ENCODE results near the gene DDX54.
"Not testable (repeated sequence)": the region's sequence is repeated elsewhere in the genome, so short reads cannot be mapped to it uniquely, and the experiment has no call there.

Gene DDX54

DNA sequence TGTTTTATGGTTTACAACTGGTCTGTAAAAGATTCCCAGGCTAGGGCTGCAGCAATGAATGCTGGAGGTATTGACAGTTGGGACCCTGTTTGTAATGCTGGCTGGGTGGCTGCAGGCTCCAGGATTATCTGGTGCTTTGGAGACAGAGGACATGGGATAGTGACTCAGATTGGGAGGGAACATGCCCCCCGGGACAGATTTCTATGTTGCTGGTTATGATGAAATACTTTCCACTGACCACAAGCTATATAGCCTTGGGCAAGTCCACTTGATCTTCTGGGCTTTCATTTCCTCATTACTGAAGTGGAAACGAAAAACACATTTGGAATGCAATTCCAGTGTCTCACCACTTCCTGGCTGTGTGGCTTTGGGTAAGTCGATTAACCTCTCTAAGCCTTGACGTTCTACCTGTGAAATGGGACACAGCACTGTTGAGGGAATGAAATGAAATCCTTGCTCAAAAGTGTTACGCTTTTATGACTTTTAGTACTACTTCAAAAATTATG, 29.7 kb upstream of the DDX54 start:
- H3K4me1 ChIP-seq (ENCODE audit: control insufficient read depth, insufficient read depth, low read length, unreplicated experiment), result peaks cover 41% of the 10 kb centered on the region
- H3K4me3 ChIP-seq (ENCODE audit: low read depth, low read length), result 0 out of 2 replicates have a peak overlapping the region, but pooled peaks have one; percentile 4
- H3K79me2 ChIP-seq (ENCODE audit: control insufficient read depth, insufficient read depth, low read length, unreplicated experiment), result no peaks in the 10 kb centered on the region
- H2AFZ ChIP-seq (ENCODE audit: low read length, unreplicated experiment), result no peak overlapping the region
- H3K27ac ChIP-seq (ENCODE audit: low read depth, low read length), result peak overlapping the region; percentile 91
- H3K36me3 ChIP-seq (ENCODE audit: insufficient read depth, low read length), result no peaks in the 10 kb centered on the region
- H3K27me3 ChIP-seq (ENCODE audit: insufficient read depth, low read length), result no peaks in the 10 kb centered on the region

DNA sequence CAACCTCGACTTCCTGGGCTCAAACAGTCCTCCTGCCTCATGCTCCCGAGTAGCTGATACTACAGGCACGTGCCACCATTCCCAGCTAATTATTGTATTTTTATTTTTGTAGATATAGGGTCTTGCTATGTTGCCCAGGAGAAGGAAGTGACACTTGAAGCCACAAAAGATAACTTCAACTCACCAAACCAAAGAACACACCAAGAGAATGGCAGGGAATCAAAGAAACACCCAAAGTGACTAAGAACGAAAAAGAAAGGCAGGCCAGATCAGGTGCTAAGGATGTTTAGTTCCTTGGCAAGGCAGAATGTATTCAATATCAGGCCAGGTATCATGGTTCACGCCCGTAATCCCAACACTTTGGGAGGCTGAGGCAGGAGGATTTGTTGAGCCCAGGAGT, 25.9 kb upstream of the DDX54 start:
- no peaks in the 10 kb centered on the region for H3K27me3 ChIP-seq (ENCODE audit: insufficient read depth, low read length)
- peaks cover 25% of the 10 kb centered on the region for H3K4me1 ChIP-seq (ENCODE audit: control insufficient read depth, insufficient read depth, low read length, unreplicated experiment)
- H3K4me3 ChIP-seq (ENCODE audit: low read depth, low read length), result no peak overlapping the region
- H3K79me2 ChIP-seq (ENCODE audit: control insufficient read depth, insufficient read depth, low read length, unreplicated experiment), result no peaks in the 10 kb centered on the region
- no peak overlapping the region for H2AFZ ChIP-seq (ENCODE audit: low read length, unreplicated experiment)
- no peaks in the 10 kb centered on the region for H3K36me3 ChIP-seq (ENCODE audit: insufficient read depth, low read length)
- H3K27ac ChIP-seq (ENCODE audit: low read depth, low read length), result no peak overlapping the region

DNA sequence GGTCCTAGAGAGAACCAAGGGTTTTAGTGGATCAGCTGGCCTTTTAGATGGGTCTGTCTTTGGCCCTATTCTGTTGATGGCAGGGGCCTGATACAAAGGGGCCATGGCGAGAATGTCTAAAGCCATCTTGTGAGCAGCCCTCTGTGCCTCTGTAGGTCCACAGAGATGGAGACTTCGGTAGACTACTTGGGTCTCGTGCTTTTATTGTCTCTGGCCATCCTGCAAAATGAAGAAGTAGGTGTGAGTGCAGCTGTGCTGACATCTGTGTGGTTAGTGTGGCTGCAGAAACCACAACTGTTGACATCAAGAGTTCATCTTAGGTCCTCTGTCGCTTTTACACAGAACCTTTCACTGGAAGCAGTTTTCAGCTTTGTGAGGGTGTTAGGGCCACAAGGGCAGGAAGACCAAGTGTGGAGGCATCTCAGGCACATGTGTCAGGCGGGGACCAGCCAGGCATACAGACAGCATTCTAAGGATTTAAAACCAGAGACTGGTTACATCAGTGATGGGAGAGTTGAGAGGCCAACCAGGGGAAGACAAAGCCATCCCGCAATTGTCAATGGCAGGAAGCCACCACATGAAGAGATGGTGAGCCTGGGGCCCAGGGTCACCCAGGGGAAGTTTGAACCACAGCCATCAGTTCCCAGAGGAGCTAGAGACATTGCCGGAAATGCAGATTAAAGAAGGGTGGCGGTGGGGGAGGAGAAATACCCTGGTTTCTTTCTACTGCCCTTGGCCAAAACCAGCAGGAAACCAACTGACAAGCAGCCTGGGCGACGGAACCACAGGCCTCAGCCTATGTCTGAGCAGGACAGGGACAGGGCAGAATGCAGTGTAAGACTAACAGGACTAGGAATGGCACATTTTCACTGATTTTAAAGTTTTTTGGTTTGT, 23.0 kb upstream of the DDX54 start:
- Histone ChIP-seq H3K27ac (ENCODE audit: low read depth, low read length) (no peak overlapping the region), H3K4me1 (ENCODE audit: control insufficient read depth, insufficient read depth, low read length, unreplicated experiment) (no peaks in the 10 kb centered on the region), H3K36me3 (ENCODE audit: insufficient read depth, low read length) (no peaks in the 10 kb centered on the region), H3K79me2 (ENCODE audit: control insufficient read depth, insufficient read depth, low read length, unreplicated experiment) (no peaks in the 10 kb centered on the region), H3K4me3 (ENCODE audit: low read depth, low read length) (no peak overlapping the region), H2AFZ (ENCODE audit: low read length, unreplicated experiment) (no peak overlapping the region), H3K27me3 (ENCODE audit: insufficient read depth, low read length) (no peaks in the 10 kb centered on the region)

DNA sequence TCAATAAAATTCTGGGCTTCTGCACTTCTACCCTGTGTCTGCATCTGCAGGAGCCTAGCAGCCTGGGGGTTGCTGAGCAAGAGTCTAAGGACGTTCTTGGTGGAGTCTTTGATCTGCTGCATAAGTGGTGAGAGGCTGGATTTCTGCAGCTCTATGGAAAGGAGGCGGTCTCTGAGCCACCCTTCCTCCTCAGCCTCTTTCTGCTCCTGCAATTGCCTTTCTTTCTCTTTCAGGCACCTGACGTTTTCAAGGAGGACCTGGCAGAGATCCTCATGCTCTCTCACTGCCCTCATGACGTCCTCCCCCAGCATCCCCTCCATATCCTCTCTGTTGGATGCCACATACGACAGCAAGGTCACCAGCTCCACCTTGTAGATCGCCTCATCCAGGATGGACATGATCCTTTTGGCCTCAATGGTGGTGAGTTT, 22.3 kb upstream of the DDX54 start:
- Histone ChIP-seq H3K36me3 (ENCODE audit: insufficient read depth, low read length) (no peaks in the 10 kb centered on the region), H3K4me1 (ENCODE audit: control insufficient read depth, insufficient read depth, low read length, unreplicated experiment) (no peaks in the 10 kb centered on the region), H2AFZ (ENCODE audit: low read length, unreplicated experiment) (no peak overlapping the region), H3K79me2 (ENCODE audit: control insufficient read depth, insufficient read depth, low read length, unreplicated experiment) (no peaks in the 10 kb centered on the region), H3K4me3 (ENCODE audit: low read depth, low read length) (no peak overlapping the region), H3K27me3 (ENCODE audit: insufficient read depth, low read length) (no peaks in the 10 kb centered on the region), H3K27ac (ENCODE audit: low read depth, low read length) (no peak overlapping the region)

DNA sequence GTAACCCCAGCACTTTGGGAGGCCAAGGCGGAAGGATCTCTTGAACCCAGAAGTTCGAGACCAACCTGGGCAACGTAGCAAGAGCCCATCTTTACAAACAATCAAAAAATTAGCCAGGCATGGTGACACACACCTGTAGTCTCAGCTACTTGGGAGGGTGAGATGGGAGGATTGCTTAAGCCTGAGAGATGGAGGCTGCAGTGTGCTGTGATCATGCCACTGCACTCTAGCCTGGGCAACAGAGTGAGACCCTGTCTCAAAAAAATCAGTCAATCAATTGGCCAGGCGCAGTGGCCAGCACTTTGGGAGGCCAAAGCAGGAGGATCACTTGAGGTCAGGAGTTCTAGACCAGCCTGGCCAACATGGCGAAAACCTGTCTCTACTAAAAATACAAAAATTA, 21.5 kb upstream of the DDX54 start:
- H3K36me3 ChIP-seq (ENCODE audit: insufficient read depth, low read length); H3K4me3 ChIP-seq (ENCODE audit: low read depth, low read length); H3K79me2 ChIP-seq (ENCODE audit: control insufficient read depth, insufficient read depth, low read length, unreplicated experiment); H3K27me3 ChIP-seq (ENCODE audit: insufficient read depth, low read length); H3K27ac ChIP-seq (ENCODE audit: low read depth, low read length); H2AFZ ChIP-seq (ENCODE audit: low read length, unreplicated experiment); H3K4me1 ChIP-seq (ENCODE audit: control insufficient read depth, insufficient read depth, low read length, unreplicated experiment): not testable (repeated sequence)

DNA sequence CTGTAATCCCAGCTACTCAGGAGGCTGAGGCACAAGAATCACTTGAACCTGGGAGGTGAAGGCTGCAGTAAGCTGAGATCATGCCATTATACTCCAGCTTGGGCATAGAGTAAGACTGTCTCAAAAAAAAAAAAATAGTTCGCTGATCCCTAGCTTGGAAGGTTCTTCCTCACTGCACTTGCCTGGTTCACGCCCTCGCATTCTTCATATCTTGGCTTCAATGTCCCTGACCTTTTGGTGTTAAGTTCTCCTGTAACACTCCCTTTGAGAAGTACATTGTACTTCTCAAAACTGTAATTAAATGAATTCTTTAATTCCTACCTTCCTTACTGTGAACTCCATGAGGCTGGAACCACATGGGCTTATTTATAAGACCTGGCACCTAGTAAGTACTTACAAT, 19.5 kb upstream of the DDX54 start:
- no peaks in the 10 kb centered on the region for H3K4me1 ChIP-seq (ENCODE audit: control insufficient read depth, insufficient read depth, low read length, unreplicated experiment)
- no peaks in the 10 kb centered on the region for H3K36me3 ChIP-seq (ENCODE audit: insufficient read depth, low read length)
- H3K79me2 ChIP-seq (ENCODE audit: control insufficient read depth, insufficient read depth, low read length, unreplicated experiment), result no peaks in the 10 kb centered on the region
- H3K27me3 ChIP-seq (ENCODE audit: insufficient read depth, low read length), result no peaks in the 10 kb centered on the region
- no peak overlapping the region for H3K4me3 ChIP-seq (ENCODE audit: low read depth, low read length)
- no peak overlapping the region for H3K27ac ChIP-seq (ENCODE audit: low read depth, low read length)
- no peak overlapping the region for H2AFZ ChIP-seq (ENCODE audit: low read length, unreplicated experiment)

DNA sequence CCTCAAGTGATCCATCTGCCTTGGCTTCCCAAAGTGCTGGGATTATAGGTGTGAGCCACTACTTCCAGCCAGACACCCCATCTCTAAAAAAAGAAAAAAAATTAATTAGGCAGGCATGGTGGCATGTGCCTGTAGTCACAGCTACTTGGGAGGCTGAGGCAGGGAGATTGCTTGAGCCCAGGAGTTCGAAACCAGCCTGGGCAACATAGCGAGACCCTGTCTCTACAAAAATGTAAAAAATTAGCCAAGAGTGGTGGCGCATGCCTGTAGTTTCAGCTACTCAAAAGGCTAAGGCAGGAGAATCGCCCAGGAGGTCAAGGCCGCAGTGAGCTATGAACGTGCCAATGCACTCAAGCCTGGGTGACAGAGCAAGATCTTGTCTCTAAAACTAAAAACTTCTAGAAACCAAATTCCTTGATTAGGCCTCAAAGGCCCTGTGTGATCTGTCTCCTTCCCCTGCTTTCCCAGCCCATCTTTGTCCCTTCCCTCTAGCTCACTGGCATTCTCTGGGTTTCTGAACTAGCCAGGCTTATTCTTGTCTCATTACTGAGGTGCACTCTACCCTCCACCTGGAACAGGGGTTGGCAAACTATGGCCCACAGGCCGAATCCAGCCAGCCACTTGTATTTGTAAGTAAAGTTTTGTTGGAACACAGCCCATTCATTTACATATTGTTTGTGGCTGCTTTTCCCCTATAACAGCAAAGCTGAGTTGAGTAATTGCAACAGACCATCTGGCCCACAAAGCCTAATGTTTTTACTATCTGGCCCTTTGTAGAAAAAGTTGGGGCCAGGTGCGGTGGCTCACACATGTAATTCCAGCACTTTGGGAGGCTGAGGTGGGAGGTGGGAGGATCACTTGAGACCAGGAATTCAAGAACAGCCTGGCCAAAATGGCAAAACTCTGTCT, 18.8 kb upstream of the DDX54 start:
- no peak overlapping the region for H2AFZ ChIP-seq (ENCODE audit: low read length, unreplicated experiment)
- H3K4me1 ChIP-seq (ENCODE audit: control insufficient read depth, insufficient read depth, low read length, unreplicated experiment), result no peaks in the 10 kb centered on the region
- H3K36me3 ChIP-seq (ENCODE audit: insufficient read depth, low read length), result no peaks in the 10 kb centered on the region
- no peak overlapping the region for H3K27ac ChIP-seq (ENCODE audit: low read depth, low read length)
- H3K27me3 ChIP-seq (ENCODE audit: insufficient read depth, low read length), result no peaks in the 10 kb centered on the region
- no peaks in the 10 kb centered on the region for H3K79me2 ChIP-seq (ENCODE audit: control insufficient read depth, insufficient read depth, low read length, unreplicated experiment)
- no peak overlapping the region for H3K4me3 ChIP-seq (ENCODE audit: low read depth, low read length)

DNA sequence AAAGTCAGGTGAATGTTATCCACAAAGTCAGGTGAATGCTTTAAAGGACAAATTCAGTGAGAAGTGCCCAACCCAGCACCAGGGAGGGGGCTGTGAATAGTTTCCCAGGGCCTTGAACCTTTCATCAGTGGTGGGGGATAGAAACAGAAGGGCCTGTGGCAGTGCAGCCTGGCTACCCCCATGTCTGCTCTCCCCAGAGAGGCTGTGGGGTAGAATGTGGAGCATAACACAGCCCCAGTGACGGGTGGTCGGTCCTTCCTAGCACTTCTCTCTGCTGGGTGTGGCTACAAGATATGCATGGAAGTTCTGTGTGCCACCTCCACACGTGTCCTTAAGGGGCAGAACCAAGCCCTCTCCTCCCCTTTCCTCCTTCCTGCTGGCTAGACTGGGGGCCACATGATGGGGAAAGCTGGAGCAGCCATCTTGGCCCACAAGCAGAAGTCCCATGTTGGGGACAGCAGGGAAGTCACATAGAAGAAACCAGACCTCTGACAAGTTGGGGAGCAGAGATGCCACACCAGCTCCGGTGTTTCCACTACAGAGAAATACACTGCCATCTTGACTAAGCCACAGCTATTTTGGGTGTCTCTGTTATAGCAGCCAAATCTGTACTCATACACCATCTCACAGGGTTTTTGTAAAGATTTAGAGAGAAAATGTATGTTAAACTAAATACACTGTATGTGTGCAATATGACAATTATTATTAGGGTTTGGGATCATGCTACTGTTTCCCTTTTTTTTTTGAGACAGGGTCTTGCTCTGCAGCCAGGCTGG, 17.2 kb upstream of the DDX54 start:
- H3K27me3 ChIP-seq (ENCODE audit: insufficient read depth, low read length), result no peaks in the 10 kb centered on the region
- H3K27ac ChIP-seq (ENCODE audit: low read depth, low read length), result no peak overlapping the region
- no peaks in the 10 kb centered on the region for H3K4me1 ChIP-seq (ENCODE audit: control insufficient read depth, insufficient read depth, low read length, unreplicated experiment)
- H3K79me2 ChIP-seq (ENCODE audit: control insufficient read depth, insufficient read depth, low read length, unreplicated experiment), result no peaks in the 10 kb centered on the region
- no peak overlapping the region for H2AFZ ChIP-seq (ENCODE audit: low read length, unreplicated experiment)
- no peak overlapping the region for H3K4me3 ChIP-seq (ENCODE audit: low read depth, low read length)
- H3K36me3 ChIP-seq (ENCODE audit: insufficient read depth, low read length), result no peaks in the 10 kb centered on the region

DNA sequence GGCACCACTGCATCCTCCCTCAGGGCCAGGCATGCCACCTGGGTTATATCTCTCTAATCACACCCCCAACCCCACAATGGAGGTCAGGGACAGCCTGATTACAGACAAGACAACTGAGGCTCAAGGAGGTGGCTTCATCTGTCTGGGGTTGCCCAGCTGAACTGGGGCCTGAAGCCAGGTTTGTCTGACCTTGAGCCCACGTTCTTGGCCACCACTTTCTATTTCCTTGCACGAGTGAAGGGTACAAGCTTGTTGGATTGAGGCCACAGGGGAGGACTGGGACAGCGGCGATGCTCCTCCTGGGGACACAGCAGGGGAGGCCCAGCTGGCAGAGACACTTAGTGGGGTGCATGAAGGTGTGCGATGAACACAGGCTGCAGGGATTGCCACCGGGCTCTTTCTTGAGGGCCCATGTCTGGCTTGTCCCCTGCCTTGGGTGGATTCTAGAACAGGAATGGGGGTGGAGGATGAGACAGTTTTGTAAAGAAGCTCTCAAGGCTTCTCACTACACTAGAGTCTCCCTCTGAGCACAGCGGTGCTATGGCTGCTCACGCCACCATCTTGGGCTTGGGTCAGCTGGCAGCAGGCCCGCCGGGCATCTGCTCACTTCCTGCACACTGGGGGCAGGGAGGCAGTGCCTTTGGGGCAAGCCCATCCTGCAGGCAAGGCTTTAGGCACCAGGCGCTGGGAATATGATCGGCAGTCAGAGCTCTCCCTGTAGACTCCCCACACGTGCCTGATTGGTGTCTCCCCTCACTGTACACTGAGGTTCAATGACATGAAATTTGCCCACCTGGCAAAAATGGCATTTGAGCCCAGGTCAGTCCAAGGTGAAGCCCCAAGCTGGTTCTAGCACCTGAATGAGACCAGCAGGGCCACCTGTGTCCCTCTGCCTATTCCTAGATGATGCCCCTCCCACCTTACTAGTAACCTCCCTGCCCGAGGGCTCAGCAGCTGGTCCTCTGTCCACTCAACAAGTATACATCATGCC, 16.2 kb upstream of the DDX54 start:
- Histone ChIP-seq H3K27me3 (ENCODE audit: insufficient read depth, low read length) (no peaks in the 10 kb centered on the region), H3K27ac (ENCODE audit: low read depth, low read length) (no peak overlapping the region), H3K4me1 (ENCODE audit: control insufficient read depth, insufficient read depth, low read length, unreplicated experiment) (no peaks in the 10 kb centered on the region), H3K36me3 (ENCODE audit: insufficient read depth, low read length) (no peaks in the 10 kb centered on the region), H3K4me3 (ENCODE audit: low read depth, low read length) (no peak overlapping the region), H3K79me2 (ENCODE audit: control insufficient read depth, insufficient read depth, low read length, unreplicated experiment) (no peaks in the 10 kb centered on the region), H2AFZ (ENCODE audit: low read length, unreplicated experiment) (no peak overlapping the region)
